Renal pelvis (tissue), 4 donors: ENCODE measurements around the gene FARS2. TPM values are rescaled to one million over a fixed set of nuclear protein-coding genes. Genes with fewer than 3 reads are reported as not detected.
"Not testable (repeated sequence)": the region's sequence is repeated elsewhere in the genome, so short reads cannot be mapped to it uniquely, and the experiment has no call there.

Experiments used
- DNase-seq: peaks from one replicate; pipeline ENCODE4 v3.0.0-alpha.2; 2013
- polyA plus RNA-seq, 3 donors: library from polyadenylated mRNA; unstranded; fragments of 120-200 nt; gene quantifications; one replicate each; pipeline ENCODE4 v1.2.1, GENCODE V29; 2013; ENCODE audit not compliant: insufficient read length in 3 of 3

Gene FARS2
- polyA plus RNA-seq, 3 donors, result 18.6 to 22.3 (median 22.2) TPM

- DNase-seq, result no peak
These were observed 269.8 kb downstream of the FARS2 start for GRCh38 chr6:5531161-5531560.

- DNase-seq, result no peak
These were observed 270.6 kb downstream of the FARS2 start for GRCh38 chr6:5531853-5532375.

GRCh38 chr6:5532941-5533340 lies 271.6 kb downstream of the FARS2 start:
- DNase-seq, result no peak

- DNase-seq, result no peak
These were observed 273.3 kb downstream of the FARS2 start for GRCh38 chr6:5534643-5535042.

- DNase-seq, result no peak
These were observed 275.3 kb downstream of the FARS2 start for GRCh38 chr6:5536644-5537043.

- DNase-seq, result no peak
These were observed 275.8 kb downstream of the FARS2 start for GRCh38 chr6:5537132-5537531.

- no peak for DNase-seq
These were observed 276.7 kb downstream of the FARS2 start for GRCh38 chr6:5537967-5538366.

- no peak for DNase-seq
These were observed 279.1 kb downstream of the FARS2 start for GRCh38 chr6:5540370-5540769.

- DNase-seq, result no peak
These were observed 279.7 kb downstream of the FARS2 start for GRCh38 chr6:5541025-5541424.

- DNase-seq, result no peak
These were observed 280.6 kb downstream of the FARS2 start for GRCh38 chr6:5541751-5542432.

GRCh38 chr6:5547556-5547955 lies 286.2 kb downstream of the FARS2 start:
- no peak for DNase-seq

- no peak for DNase-seq
These were observed 289.3 kb downstream of the FARS2 start for GRCh38 chr6:5550631-5551030.

GRCh38 chr6:5552243-5552642 lies 290.9 kb downstream of the FARS2 start:
- no peak for DNase-seq

- no peak for DNase-seq
These were observed 292.5 kb downstream of the FARS2 start for GRCh38 chr6:5553767-5554166.

- no peak for DNase-seq
These were observed 292.9 kb downstream of the FARS2 start for GRCh38 chr6:5554226-5554625.

GRCh38 chr6:5556011-5556410 lies 294.7 kb downstream of the FARS2 start:
- DNase-seq, result no peak

GRCh38 chr6:5557506-5557905 lies 296.2 kb downstream of the FARS2 start:
- DNase-seq, result no peak

GRCh38 chr6:5559651-5560050 lies 298.3 kb downstream of the FARS2 start:
- no peak for DNase-seq

GRCh38 chr6:5562277-5562676 lies 301.0 kb downstream of the FARS2 start:
- no peak for DNase-seq

- no peak for DNase-seq
These were observed 301.8 kb downstream of the FARS2 start for GRCh38 chr6:5563086-5563485.

GRCh38 chr6:5564746-5565145 lies 303.4 kb downstream of the FARS2 start:
- not testable (repeated sequence) for DNase-seq

GRCh38 chr6:5565971-5566370 lies 304.7 kb downstream of the FARS2 start:
- no peak for DNase-seq

GRCh38 chr6:5566718-5567117 lies 305.4 kb downstream of the FARS2 start:
- DNase-seq, result no peak

GRCh38 chr6:5567352-5567751 lies 306.0 kb downstream of the FARS2 start:
- DNase-seq, result no peak
